ENCODE results near the gene PSMD13. TPM values are rescaled to one million over a fixed set of nuclear protein-coding genes. Genes with fewer than 3 reads are reported as not detected.

PSMD13 gene
- total and polyA plus RNA-seq, 2 of the 4 experiments (the other 2 are of a cell fraction): 177 to 217 TPM

DNA sequence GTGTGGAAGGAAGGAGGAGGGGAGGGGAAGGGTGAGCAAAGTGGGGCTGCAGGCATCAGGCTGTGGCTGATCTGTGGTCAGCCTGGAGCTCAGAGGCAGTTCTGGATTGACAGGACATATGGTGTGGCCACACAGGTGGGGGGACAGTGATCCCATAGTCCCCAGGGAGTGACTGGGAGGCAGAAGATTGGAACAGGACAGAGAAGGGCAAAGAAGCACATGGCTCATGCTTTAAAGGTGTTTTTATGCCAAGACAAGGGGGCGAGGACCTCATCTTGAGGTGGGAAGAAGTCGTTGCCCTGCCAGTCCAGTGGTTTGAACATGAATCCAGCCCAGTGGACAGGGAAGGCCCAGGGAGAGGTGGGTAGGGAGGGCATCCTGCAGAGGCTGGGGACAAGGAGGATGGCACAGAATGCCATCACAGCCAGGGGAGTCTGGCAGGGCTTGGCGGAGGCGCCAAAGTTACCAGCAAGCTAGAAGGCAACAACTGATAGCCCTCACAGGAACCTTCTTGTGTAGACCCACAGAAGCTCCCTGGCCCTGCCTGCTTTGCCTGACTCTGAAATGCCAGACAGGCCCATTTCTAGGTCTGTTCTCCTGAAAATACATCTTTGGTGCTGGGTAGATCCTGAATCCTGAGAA lies 32.7 kb upstream of the PSMD13 start:
- Histone ChIP-seq H2BK5ac (ENCODE audit: low read depth, low read length, poor library complexity, severe bottlenecking) (no peak overlapping the region), H3K4me3 (ENCODE audit: insufficient read depth, low read depth, low read length) (no peak overlapping the region), H2AFZ (replicated peaks; ENCODE audit: low read length, poor library complexity) (no peak overlapping the region), H3K79me1 (ENCODE audit: low read depth in 1 of 2, low read length in 2 of 2) (peaks cover 31 to 76% of the 10 kb centered on the region in 2 experiments; a peak in 3 of 4 replicates), H3K4ac (ENCODE audit: low read depth, low read length) (no peak overlapping the region), H3K14ac (replicated peaks; ENCODE audit: low read depth, low read length) (no peak overlapping the region), H3K9me1 (ENCODE audit: insufficient read depth, low read length) (peaks cover 28% of the 10 kb centered on the region), H3K18ac (ENCODE audit: low read depth, low read length) (no peak overlapping the region), H2BK20ac (ENCODE audit: low read depth, low read length) (no peak overlapping the region), H3K36me3 (ENCODE audit: control insufficient read depth, insufficient read depth, low read length) (peaks cover 45% of the 10 kb centered on the region), H4K5ac (ENCODE audit: low read depth, low read length) (no peak overlapping the region), H4K20me1 (ENCODE audit: insufficient read depth, low read length) (peaks cover 70% of the 10 kb centered on the region), H3K4me2 (ENCODE audit: low read depth, low read length) (no peak overlapping the region), H4K91ac (ENCODE audit: insufficient read depth, low read depth, low read length) (no peak overlapping the region), H3K4me1 (ENCODE audit: control insufficient read depth, insufficient read depth, low read length) (peaks cover 9% of the 10 kb centered on the region; the same call in 1 of the 2 replicates), H2BK120ac (ENCODE audit: low read depth, low read length) (no peak overlapping the region), H3K27ac (ENCODE audit: insufficient read depth, low read length) (no peak overlapping the region), H2BK15ac (ENCODE audit: low read depth, low read length) (no peak overlapping the region), H4K8ac (ENCODE audit: low read depth in 2 of 2, low read length in 2 of 2) (no peak overlapping the region), H3K27me3 (ENCODE audit: control insufficient read depth, insufficient read depth, low read length) (no peaks in the 10 kb centered on the region), H3K9me3 (ENCODE audit: control insufficient read depth, insufficient read depth, low read length) (no peaks in the 10 kb centered on the region), H3K9ac (ENCODE audit: low read depth, low read length) (no peak overlapping the region), H2AK9ac (replicated peaks; ENCODE audit: low read depth, low read length, poor library complexity) (no peak overlapping the region), H3K23ac (ENCODE audit: low read depth, low read length) (no peak overlapping the region), H2AK5ac (ENCODE audit: low read depth, low read length) (no peak overlapping the region), H3K56ac (ENCODE audit: extremely low read depth, insufficient read depth, low read length) (no peak overlapping the region)
- no TSS peak for BruUV-seq (replicated peaks)
- no peak for TF ChIP-seq BHLHE40 (IDR thresholded peaks at IDR 0.05; ENCODE audit: low read depth, low read length)
- TF ChIP-seq, protein P1, sequence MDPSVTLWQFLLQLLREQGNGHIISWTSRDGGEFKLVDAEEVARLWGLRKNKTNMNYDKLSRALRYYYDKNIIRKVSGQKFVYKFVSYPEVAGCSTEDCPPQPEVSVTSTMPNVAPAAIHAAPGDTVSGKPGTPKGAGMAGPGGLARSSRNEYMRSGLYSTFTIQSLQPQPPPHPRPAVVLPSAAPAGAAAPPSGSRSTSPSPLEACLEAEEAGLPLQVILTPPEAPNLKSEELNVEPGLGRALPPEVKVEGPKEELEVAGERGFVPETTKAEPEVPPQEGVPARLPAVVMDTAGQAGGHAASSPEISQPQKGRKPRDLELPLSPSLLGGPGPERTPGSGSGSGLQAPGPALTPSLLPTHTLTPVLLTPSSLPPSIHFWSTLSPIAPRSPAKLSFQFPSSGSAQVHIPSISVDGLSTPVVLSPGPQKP (IDR thresholded peaks at IDR 0.05; ENCODE audit: borderline replicate concordance, low read depth, low read length): no peak
- ATAC-seq (ENCODE audit: low read depth): no peak
- WGBS, 2 experiments (ENCODE audit: extremely low coverage in 2 of 2, insufficient read length in 1 of 2): 93% methylated on average over 3 of the region's 4 CpGs; no CpG with 5 or more reads in 1 of the 2 experiments
- intact Hi-C loops (cut with micrococcal nuclease): no loop called here
- POLR2A ChIA-PET (ENCODE audit: unreplicated experiment): no interaction called here
- dilution Hi-C loops (cut with HindIII; ENCODE audit: low sequenced_read_pairs, unreplicated experiment): no loop called here
- no peak for DNase-seq
- CTCF ChIA-PET: interaction anchor here (0.6 kb wide), 1 partner anchor 97 kb away, joined by 3 read pairs; no protein-coding TSS in a partner anchor
- in situ Hi-C loops (cut with MboI; ENCODE audit: low sequenced_read_pairs): no loop called here
